ENCODE results near the gene MAD1L1.
"Not testable (repeated sequence)": the region's sequence is repeated elsewhere in the genome, so short reads cannot be mapped to it uniquely, and the experiment has no call there.

MAD1L1 gene

GRCh38 chr7:1837696-1838543, 394.8 kb downstream of the MAD1L1 start:
- not testable (repeated sequence) for ATAC-seq (ENCODE audit: low read depth); DNase-seq (ENCODE audit: low spot score); H3K4me3 ChIP-seq (ENCODE audit: severe bottlenecking); H3K36me3 ChIP-seq (ENCODE audit: low read depth); H3K27ac ChIP-seq (ENCODE audit: poor library complexity, severe bottlenecking); H3K9me3 ChIP-seq (ENCODE audit: severe bottlenecking); H3K27me3 ChIP-seq (ENCODE audit: insufficient read depth, poor library complexity, severe bottlenecking); H3K4me1 ChIP-seq (ENCODE audit: insufficient read depth, poor library complexity, severe bottlenecking)

DNA sequence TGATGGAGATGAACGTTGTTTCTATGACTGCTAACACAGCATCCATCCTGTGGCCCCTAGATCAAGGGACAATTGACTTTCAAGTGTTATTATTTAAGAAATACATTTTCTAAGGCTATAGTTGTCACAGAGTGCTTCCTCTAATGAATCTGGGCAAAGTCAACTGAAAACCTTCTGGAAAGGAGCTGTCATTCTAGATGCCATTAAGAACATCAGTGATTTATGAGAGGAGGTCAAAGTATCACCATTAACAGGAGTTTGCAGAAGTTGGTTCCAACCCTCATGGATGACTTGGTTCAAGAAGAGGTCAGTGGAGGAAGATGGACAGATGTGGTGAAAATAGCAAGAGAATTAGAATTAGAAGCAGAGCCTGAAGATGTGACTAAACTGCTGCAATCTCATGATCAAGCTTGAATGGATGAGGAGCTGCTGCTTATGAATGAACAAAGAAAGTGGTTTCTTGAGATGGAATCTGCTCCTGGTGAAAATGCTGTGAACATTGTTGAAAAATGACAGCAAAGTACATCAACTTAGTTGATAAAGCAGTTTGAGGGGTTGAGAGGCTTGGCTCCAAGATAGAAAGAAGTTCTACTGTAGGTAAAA, 400.7 kb downstream of the MAD1L1 start:
- DNase-seq (ENCODE audit: low spot score); H3K27me3 ChIP-seq (ENCODE audit: insufficient read depth, poor library complexity, severe bottlenecking); H3K4me3 ChIP-seq (ENCODE audit: severe bottlenecking); H3K4me1 ChIP-seq (ENCODE audit: insufficient read depth, poor library complexity, severe bottlenecking); H3K36me3 ChIP-seq (ENCODE audit: low read depth); H3K27ac ChIP-seq (ENCODE audit: poor library complexity, severe bottlenecking); H3K9me3 ChIP-seq (ENCODE audit: severe bottlenecking); ATAC-seq (ENCODE audit: low read depth): not testable (repeated sequence)

GRCh38 chr7:1831471-1831870, 401.3 kb downstream of the MAD1L1 start:
- not testable (repeated sequence) for H3K36me3 ChIP-seq (ENCODE audit: low read depth); DNase-seq (ENCODE audit: low spot score); H3K9me3 ChIP-seq (ENCODE audit: severe bottlenecking); H3K4me1 ChIP-seq (ENCODE audit: insufficient read depth, poor library complexity, severe bottlenecking); H3K27ac ChIP-seq (ENCODE audit: poor library complexity, severe bottlenecking); H3K27me3 ChIP-seq (ENCODE audit: insufficient read depth, poor library complexity, severe bottlenecking); ATAC-seq (ENCODE audit: low read depth); H3K4me3 ChIP-seq (ENCODE audit: severe bottlenecking)

- not testable (repeated sequence) for H3K9me3 ChIP-seq (ENCODE audit: severe bottlenecking); DNase-seq (ENCODE audit: low spot score); H3K36me3 ChIP-seq (ENCODE audit: low read depth); H3K27ac ChIP-seq (ENCODE audit: poor library complexity, severe bottlenecking); H3K4me3 ChIP-seq (ENCODE audit: severe bottlenecking); H3K4me1 ChIP-seq (ENCODE audit: insufficient read depth, poor library complexity, severe bottlenecking); ATAC-seq (ENCODE audit: low read depth); H3K27me3 ChIP-seq (ENCODE audit: insufficient read depth, poor library complexity, severe bottlenecking)
Observed at GRCh38 chr7:1829668-1830067, 403.1 kb downstream of the MAD1L1 start.

DNA sequence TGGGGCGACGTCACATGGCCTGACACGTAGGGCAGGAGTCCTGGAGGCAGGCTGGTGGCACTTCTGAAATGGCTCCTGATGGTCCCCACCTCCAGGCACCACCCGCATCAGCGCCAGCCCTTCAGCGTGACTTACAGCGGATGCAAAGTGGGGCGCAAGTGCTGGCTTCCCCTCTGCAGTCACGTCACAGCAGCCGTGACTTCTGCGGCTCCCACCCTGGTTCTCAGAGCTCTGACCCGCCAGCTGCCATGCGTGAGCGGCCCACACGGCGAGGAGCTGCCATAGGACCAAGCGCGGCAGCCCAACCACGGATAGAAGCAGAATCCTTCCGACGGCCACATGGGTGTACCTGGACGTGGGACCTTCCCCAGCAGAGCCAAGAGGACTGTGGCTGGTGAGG, 403.6 kb downstream of the MAD1L1 start:
- Histone ChIP-seq H3K36me3 (ENCODE audit: low read depth) (no peaks in the 10 kb centered on the region), H3K4me1 (ENCODE audit: insufficient read depth, poor library complexity, severe bottlenecking) (no peaks in the 10 kb centered on the region), H3K27ac (ENCODE audit: poor library complexity, severe bottlenecking) (no peak overlapping the region), H3K4me3 (ENCODE audit: severe bottlenecking) (no peak overlapping the region), H3K27me3 (ENCODE audit: insufficient read depth, poor library complexity, severe bottlenecking) (no peaks in the 10 kb centered on the region), H3K9me3 (ENCODE audit: severe bottlenecking) (no peaks in the 10 kb centered on the region)
- DNase-seq (ENCODE audit: low spot score) (no peak), ATAC-seq (ENCODE audit: low read depth) (no peak)
- TF ChIP-seq, protein P1, sequence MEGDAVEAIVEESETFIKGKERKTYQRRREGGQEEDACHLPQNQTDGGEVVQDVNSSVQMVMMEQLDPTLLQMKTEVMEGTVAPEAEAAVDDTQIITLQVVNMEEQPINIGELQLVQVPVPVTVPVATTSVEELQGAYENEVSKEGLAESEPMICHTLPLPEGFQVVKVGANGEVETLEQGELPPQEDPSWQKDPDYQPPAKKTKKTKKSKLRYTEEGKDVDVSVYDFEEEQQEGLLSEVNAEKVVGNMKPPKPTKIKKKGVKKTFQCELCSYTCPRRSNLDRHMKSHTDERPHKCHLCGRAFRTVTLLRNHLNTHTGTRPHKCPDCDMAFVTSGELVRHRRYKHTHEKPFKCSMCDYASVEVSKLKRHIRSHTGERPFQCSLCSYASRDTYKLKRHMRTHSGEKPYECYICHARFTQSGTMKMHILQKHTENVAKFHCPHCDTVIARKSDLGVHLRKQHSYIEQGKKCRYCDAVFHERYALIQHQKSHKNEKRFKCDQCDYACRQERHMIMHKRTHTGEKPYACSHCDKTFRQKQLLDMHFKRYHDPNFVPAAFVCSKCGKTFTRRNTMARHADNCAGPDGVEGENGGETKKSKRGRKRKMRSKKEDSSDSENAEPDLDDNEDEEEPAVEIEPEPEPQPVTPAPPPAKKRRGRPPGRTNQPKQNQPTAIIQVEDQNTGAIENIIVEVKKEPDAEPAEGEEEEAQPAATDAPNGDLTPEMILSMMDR (IDR thresholded peaks at IDR 0.05; ENCODE audit: poor library complexity, severe bottlenecking), result no peak

DNA sequence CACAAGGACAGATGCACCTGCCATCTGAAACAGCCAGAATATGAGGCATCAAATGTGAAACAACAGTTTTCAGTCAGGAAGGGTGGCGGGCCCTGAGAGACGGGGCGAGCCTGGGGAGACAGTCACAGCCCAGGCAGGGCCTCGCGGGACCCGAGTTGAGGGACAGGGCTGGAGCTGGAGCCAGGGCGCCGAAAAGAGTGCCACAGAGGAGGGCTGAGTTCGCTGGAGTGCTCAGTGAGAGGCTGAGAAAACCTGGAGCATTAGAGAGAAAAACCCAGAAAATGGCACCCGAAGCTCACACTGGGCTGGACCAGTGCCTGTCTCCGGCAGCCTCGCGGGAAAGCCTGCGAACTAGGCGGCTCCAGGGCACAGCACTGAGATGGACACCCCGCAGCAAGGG, 404.6 kb downstream of the MAD1L1 start:
- H3K9me3 ChIP-seq (ENCODE audit: severe bottlenecking); H3K36me3 ChIP-seq (ENCODE audit: low read depth); H3K4me1 ChIP-seq (ENCODE audit: insufficient read depth, poor library complexity, severe bottlenecking); H3K27me3 ChIP-seq (ENCODE audit: insufficient read depth, poor library complexity, severe bottlenecking); ATAC-seq (ENCODE audit: low read depth); H3K4me3 ChIP-seq (ENCODE audit: severe bottlenecking); DNase-seq (ENCODE audit: low spot score); H3K27ac ChIP-seq (ENCODE audit: poor library complexity, severe bottlenecking): not testable (repeated sequence)

DNA sequence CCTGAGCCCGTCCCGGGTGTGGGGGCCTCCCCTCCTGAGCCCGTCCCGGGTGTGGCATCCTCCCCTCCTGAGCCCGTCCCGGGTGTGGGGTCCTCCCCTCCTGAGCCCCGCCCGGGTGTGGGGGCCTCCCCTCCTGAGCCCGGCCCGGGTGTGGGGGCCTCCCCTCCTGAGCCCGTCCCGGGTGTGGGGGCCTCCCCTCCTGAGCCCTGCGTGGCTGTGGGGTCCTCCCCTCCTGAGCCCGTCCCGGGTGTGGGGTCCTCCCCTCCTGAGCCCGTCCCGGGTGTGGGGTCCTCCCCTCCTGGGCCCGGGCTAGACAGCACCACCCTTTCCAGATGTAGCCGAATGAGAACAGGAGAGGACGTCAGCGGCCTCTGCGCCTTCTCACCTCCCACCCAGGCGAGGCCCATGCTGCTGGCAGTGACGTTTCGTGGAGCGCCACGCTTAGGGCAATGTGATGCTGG, 405.2 kb downstream of the MAD1L1 start:
- not testable (repeated sequence) for H3K4me1 ChIP-seq (ENCODE audit: insufficient read depth, poor library complexity, severe bottlenecking); ATAC-seq (ENCODE audit: low read depth); H3K36me3 ChIP-seq (ENCODE audit: low read depth); H3K9me3 ChIP-seq (ENCODE audit: severe bottlenecking); H3K27ac ChIP-seq (ENCODE audit: poor library complexity, severe bottlenecking); DNase-seq (ENCODE audit: low spot score); H3K27me3 ChIP-seq (ENCODE audit: insufficient read depth, poor library complexity, severe bottlenecking); H3K4me3 ChIP-seq (ENCODE audit: severe bottlenecking)

DNA sequence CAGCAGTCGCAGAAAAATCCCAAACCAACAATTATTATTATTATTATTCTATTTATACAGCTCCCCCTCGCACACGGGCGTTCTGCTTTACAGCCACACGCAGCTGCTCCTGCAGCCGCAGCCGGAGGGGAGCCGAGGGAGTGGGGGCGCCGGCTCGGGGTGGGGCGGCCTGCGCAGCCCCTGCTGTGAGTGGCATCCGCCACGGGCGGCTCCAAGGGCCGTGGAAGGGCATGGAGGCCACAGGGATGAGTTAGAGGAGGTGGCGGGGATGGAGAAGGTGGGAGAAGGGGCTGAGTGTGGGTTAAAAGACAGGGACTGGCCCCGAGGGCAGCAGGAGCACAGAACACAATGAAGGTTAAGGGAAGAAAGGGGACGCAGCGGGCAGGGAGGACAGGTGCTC, 405.8 kb downstream of the MAD1L1 start:
- DNase-seq (ENCODE audit: low spot score); H3K27me3 ChIP-seq (ENCODE audit: insufficient read depth, poor library complexity, severe bottlenecking); ATAC-seq (ENCODE audit: low read depth): not testable (repeated sequence)

More for the DNA sequence above, 405.8 kb downstream of the MAD1L1 start:
- H3K36me3 ChIP-seq (ENCODE audit: low read depth); H3K4me3 ChIP-seq (ENCODE audit: severe bottlenecking); H3K27ac ChIP-seq (ENCODE audit: poor library complexity, severe bottlenecking); H3K9me3 ChIP-seq (ENCODE audit: severe bottlenecking); H3K4me1 ChIP-seq (ENCODE audit: insufficient read depth, poor library complexity, severe bottlenecking): not testable (repeated sequence)

All from RWPE2 (cell line).